Ecto neural progenitor cell (in vitro differentiated cells): ENCODE results near the gene VWA2.
"Not testable (repeated sequence)": the region's sequence is repeated elsewhere in the genome, so short reads cannot be mapped to it uniquely, and the experiment has no call there.

Experiments
- DNase-seq: peaks from one replicate; pipeline ENCODE4 v3.0.0-alpha.2; 2018; ENCODE audit warnings: low spot score

Gene VWA2

GRCh38 chr10:114319406-114320248 is 80.6 kb downstream of the VWA2 start:
- DNase-seq: no peak

- DNase-seq: no peak
Measured at GRCh38 chr10:114320249-114321116, 81.4 kb downstream of the VWA2 start.

- DNase-seq: no peak
Measured at GRCh38 chr10:114322344-114322743, 83.3 kb downstream of the VWA2 start.

GRCh38 chr10:114323023-114323422 is 84.0 kb downstream of the VWA2 start:
- no peak for DNase-seq

GRCh38 chr10:114326795-114327194 is 87.7 kb downstream of the VWA2 start:
- DNase-seq: no peak

GRCh38 chr10:114327537-114328440 is 88.7 kb downstream of the VWA2 start:
- DNase-seq: no peak

GRCh38 chr10:114328441-114328812 is 89.4 kb downstream of the VWA2 start:
- DNase-seq: no peak

- DNase-seq: no peak
Measured at GRCh38 chr10:114328874-114329273, 89.8 kb downstream of the VWA2 start.

GRCh38 chr10:114329634-114330365 is 90.7 kb downstream of the VWA2 start:
- no peak for DNase-seq

- DNase-seq: no peak
Measured at GRCh38 chr10:114332301-114333192, 93.5 kb downstream of the VWA2 start.

- not testable (repeated sequence) for DNase-seq
Measured at GRCh38 chr10:114333441-114333840, 94.4 kb downstream of the VWA2 start.

GRCh38 chr10:114334301-114334700 is 95.2 kb downstream of the VWA2 start:
- no peak for DNase-seq

GRCh38 chr10:114335614-114336013 is 96.6 kb downstream of the VWA2 start:
- DNase-seq: no peak

GRCh38 chr10:114336823-114337509 is 97.9 kb downstream of the VWA2 start:
- no peak for DNase-seq

GRCh38 chr10:114337510-114338462 is 98.7 kb downstream of the VWA2 start:
- no peak for DNase-seq

- DNase-seq: no peak
Measured at GRCh38 chr10:114340816-114341215, 101.8 kb downstream of the VWA2 start.
